Measurements from ENCODE around the gene NFATC2. TPM values are rescaled to one million over a fixed set of nuclear protein-coding genes. Genes with fewer than 3 reads are reported as not detected.
A peak's percentile ranks its signal among the peaks of the same experiment; 100 is the strongest.

NFATC2 gene
- total and polyA plus RNA-seq, 8 donors = 5.3 to 12.3 (median 8.5) TPM

DNA sequence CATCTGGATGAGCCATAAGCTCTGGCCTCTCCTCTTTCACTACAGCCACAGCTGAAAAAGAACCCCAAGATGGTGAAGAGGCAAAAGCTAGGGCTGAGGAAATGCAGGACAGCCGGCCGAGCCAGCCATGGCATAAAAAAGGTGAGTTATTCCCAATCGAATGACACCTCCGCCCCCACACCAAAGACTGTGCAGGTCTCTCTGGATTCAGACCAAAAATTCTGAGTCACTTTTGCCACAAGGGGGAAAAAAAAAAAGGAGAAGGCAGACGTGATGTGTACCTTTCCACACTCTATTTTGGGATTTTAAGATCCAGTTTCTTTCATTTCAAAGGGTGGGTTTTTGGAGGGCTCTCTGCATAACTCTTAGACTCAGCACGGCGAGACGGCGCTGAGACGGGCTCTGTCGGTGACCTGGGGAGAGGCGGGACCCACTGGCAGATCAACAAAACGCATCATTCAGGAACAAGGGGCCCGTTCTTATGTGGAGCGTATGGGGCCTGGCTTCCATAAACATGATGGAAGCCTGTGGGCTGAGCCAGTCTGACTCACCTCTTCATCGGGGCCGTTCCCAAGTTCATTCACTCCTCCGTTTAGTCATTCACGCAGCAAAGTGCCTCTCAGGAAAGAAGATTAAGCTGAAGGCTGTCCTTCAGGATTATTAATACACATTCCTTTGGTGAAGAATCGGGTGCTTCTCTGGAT, 54.8 kb downstream of the NFATC2 start:
- Histone ChIP-seq H3K36me3 (no peaks in the 10 kb centered on the region), H3K27ac (no peak overlapping the region), H3K9me3 (no peaks in the 10 kb centered on the region), H3K27me3 (peaks cover 0 to 8% of the 10 kb centered on the region in 2 donors), H3K4me1 (peaks cover 3 to 13% of the 10 kb centered on the region in 2 donors), H3K4me3 (no peak overlapping the region)
- DNase-seq (peak in 1 of 4 donors; percentile 62), ATAC-seq (no peak)
- intact Hi-C loops (cut with DNase I) = no loop called here
- no peak for TF ChIP-seq CTCF (IDR thresholded peaks at IDR 0.05)

DNA sequence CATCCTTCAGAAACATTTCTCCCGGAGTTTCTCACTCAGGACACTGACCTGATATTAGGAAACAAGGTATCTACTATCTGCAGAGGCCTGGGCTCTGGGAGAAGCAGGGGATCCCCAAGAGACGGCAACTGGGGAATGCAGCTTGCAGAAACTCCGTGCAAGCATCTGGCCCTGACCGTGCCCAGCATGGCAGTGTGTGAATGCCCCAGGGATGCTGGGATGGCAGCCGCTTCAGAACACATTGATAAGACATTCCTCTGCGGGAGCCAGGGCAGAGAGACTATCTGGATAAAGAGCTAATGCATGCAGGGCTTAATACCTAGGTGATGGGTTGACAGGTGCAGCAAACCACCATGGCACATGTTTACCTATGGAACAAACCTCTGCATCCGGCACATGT, 55.4 kb downstream of the NFATC2 start:
- Histone ChIP-seq H3K4me3 (no peak overlapping the region), H3K9me3 (no peaks in the 10 kb centered on the region), H3K27me3 (peaks cover 0 to 2% of the 10 kb centered on the region in 2 donors), H3K36me3 (no peaks in the 10 kb centered on the region), H3K4me1 (peaks cover 0 to 7% of the 10 kb centered on the region in 2 donors), H3K27ac (no peak overlapping the region)
- intact Hi-C loops (cut with DNase I) = no loop called here
- no peak for TF ChIP-seq CTCF (IDR thresholded peaks at IDR 0.05)
- ATAC-seq (no peak), DNase-seq (no peak)

- no peak for TF ChIP-seq CTCF (IDR thresholded peaks at IDR 0.05)
- H3K27me3 ChIP-seq = no peaks in the 10 kb centered on the region
- no peaks in the 10 kb centered on the region for H3K9me3 ChIP-seq
- H3K27ac ChIP-seq = no peak overlapping the region
- no peaks in the 10 kb centered on the region for H3K36me3 ChIP-seq
- H3K4me3 ChIP-seq = no peak overlapping the region
- no peak for DNase-seq
- no peak for ATAC-seq
- intact Hi-C loops (cut with DNase I) = no loop called here
- H3K4me1 ChIP-seq = peaks cover 0 to 3% of the 10 kb centered on the region in 2 donors
Observed at GRCh38 chr20:51486197-51487005, 56.1 kb downstream of the NFATC2 start.

DNA sequence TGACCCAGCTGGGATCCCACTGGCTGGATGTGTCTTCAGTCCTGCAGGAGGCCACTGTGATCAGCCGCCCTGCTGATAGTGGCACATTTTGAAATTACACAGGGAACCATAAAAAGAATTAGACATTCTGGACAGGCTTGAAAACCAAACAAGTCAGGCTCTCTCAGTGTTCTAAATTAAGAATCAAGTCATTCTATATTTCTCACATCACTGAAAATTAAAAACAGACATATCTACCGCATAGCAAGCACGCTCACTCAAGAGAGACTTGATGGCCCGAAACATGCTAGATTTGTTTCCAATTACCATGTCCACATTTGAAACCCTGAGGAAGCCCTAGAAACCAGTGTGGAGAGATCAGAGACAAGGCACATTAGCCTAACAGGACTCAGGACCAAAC, 57.7 kb downstream of the NFATC2 start:
- ATAC-seq (no peak), DNase-seq (no peak)
- intact Hi-C loops (cut with DNase I) = no loop called here
- Histone ChIP-seq H3K27me3 (no peaks in the 10 kb centered on the region), H3K36me3 (no peaks in the 10 kb centered on the region), H3K27ac (no peak overlapping the region), H3K4me1 (no peaks in the 10 kb centered on the region), H3K4me3 (no peak overlapping the region), H3K9me3 (no peaks in the 10 kb centered on the region)
- no peak for TF ChIP-seq CTCF (IDR thresholded peaks at IDR 0.05)

DNA sequence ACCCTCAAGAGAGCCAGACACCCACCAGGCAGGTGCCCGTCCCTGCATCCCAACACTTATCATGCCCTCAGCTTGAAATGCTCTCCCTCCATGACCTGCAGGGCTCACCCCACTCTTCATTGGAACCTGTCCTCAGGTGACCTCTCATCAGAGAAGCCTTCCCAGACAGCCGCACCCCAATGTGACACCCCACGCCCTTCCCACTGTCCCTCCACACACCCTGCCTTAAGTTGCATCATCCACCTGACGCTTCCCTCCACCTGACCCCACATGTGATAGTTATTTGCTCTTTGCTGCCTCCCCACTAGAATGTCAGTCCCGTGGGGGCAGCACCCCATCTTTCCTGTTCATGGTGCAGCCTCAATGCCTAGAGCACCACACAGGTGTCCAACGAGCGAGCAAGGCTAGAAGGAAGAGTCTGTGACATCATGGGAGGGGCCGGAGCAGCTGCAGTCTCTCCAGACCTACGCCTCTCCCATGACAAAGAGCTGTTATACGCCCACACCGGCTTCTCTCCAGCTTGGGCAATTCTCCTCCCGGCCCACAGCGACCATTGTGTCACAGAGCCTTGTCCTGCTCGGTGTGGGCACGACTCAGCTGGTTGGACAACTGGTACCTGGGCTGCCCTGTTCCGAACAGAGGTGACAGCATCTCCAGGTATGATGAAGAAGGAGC, 58.2 kb downstream of the NFATC2 start:
- Histone ChIP-seq H3K4me3 (no peak overlapping the region), H3K4me1 (no peaks in the 10 kb centered on the region), H3K27ac (no peak overlapping the region), H3K9me3 (no peaks in the 10 kb centered on the region), H3K36me3 (no peaks in the 10 kb centered on the region), H3K27me3 (no peaks in the 10 kb centered on the region)
- ATAC-seq (no peak), DNase-seq (no peak)
- intact Hi-C loops (cut with DNase I) = no loop called here
- TF ChIP-seq CTCF (IDR thresholded peaks at IDR 0.05) = no peak

All from left lung (tissue), 10 donors.